Activated CD4-positive, alpha-beta T cell treated with anti-CD3 and anti-CD28 coated beads, Interleukin-2, Interleukin-6, amounts not matched to agents 100 ng/mL and 50 ng/mL, durations not matched to agents 16 hours and 8 hours (primary cell): Measurements from ENCODE around the gene GARIN5A.
"Not testable (repeated sequence)": the region's sequence is repeated elsewhere in the genome, so short reads cannot be mapped to it uniquely, and the experiment has no call there.

ENCODE experiments used
- DNase-seq: peaks from one replicate; pipeline ENCODE4 v3.0.0-alpha.2; 2020

GARIN5A gene

GRCh38 chr19:50461066-50461875 is 15.4 kb downstream of the GARIN5A start:
- peak; percentile 81 for DNase-seq

- peak; percentile 67 for DNase-seq
Observed at GRCh38 chr19:50460161-50460765, 16.4 kb downstream of the GARIN5A start.

GRCh38 chr19:50459638-50460037 is 17.0 kb downstream of the GARIN5A start:
- no peak for DNase-seq

- no peak for DNase-seq
Observed at GRCh38 chr19:50459067-50459456, 17.6 kb downstream of the GARIN5A start.

GRCh38 chr19:50458396-50459066 is 18.1 kb downstream of the GARIN5A start:
- no peak for DNase-seq

- DNase-seq, result no peak
Observed at GRCh38 chr19:50457300-50457699, 19.3 kb downstream of the GARIN5A start.

GRCh38 chr19:50455992-50456391 is 20.7 kb downstream of the GARIN5A start:
- DNase-seq, result no peak

- DNase-seq, result no peak
Observed at GRCh38 chr19:50453243-50453642, 23.4 kb downstream of the GARIN5A start.

- no peak for DNase-seq
Observed at GRCh38 chr19:50451223-50451534, 25.5 kb downstream of the GARIN5A start.

- no peak for DNase-seq
Observed at GRCh38 chr19:50450369-50451222, 26.1 kb downstream of the GARIN5A start.

GRCh38 chr19:50449236-50449899 is 27.3 kb downstream of the GARIN5A start:
- DNase-seq, result no peak

- DNase-seq, result no peak
Observed at GRCh38 chr19:50447750-50448149, 28.9 kb downstream of the GARIN5A start.

- no peak for DNase-seq
Observed at GRCh38 chr19:50447053-50447452, 29.6 kb downstream of the GARIN5A start.

- no peak for DNase-seq
Observed at GRCh38 chr19:50444059-50444458, 32.6 kb downstream of the GARIN5A start.

GRCh38 chr19:50439130-50439529 is 37.5 kb downstream of the GARIN5A start:
- not testable (repeated sequence) for DNase-seq

- no peak for DNase-seq
Observed at GRCh38 chr19:50437862-50438449, 38.7 kb downstream of the GARIN5A start.

- DNase-seq, result no peak
Observed at GRCh38 chr19:50435627-50436026, 41.0 kb downstream of the GARIN5A start.

- no peak for DNase-seq
Observed at GRCh38 chr19:50435221-50435620, 41.4 kb downstream of the GARIN5A start.

GRCh38 chr19:50434525-50434924 is 42.1 kb downstream of the GARIN5A start:
- DNase-seq, result no peak

- no peak for DNase-seq
Observed at GRCh38 chr19:50433201-50434180, 43.2 kb downstream of the GARIN5A start.
